Measurements from ENCODE around the gene GPR155. TPM values are rescaled to one million over a fixed set of nuclear protein-coding genes. Genes with fewer than 3 reads are reported as not detected.
"Not testable (repeated sequence)": the region's sequence is repeated elsewhere in the genome, so short reads cannot be mapped to it uniquely, and the experiment has no call there.

Gene GPR155
- total RNA-seq, 1 experiment from 2014 or later, result 0.79 TPM

GRCh38 chr2:174392706-174393105 is 94.1 kb downstream of the GPR155 start:
- TF ChIP-seq EZH2 (IDR thresholded peaks at IDR 0.05; ENCODE audit: low read depth), result no peak
- TF ChIP-seq, protein P1, sequence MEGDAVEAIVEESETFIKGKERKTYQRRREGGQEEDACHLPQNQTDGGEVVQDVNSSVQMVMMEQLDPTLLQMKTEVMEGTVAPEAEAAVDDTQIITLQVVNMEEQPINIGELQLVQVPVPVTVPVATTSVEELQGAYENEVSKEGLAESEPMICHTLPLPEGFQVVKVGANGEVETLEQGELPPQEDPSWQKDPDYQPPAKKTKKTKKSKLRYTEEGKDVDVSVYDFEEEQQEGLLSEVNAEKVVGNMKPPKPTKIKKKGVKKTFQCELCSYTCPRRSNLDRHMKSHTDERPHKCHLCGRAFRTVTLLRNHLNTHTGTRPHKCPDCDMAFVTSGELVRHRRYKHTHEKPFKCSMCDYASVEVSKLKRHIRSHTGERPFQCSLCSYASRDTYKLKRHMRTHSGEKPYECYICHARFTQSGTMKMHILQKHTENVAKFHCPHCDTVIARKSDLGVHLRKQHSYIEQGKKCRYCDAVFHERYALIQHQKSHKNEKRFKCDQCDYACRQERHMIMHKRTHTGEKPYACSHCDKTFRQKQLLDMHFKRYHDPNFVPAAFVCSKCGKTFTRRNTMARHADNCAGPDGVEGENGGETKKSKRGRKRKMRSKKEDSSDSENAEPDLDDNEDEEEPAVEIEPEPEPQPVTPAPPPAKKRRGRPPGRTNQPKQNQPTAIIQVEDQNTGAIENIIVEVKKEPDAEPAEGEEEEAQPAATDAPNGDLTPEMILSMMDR (conservative IDR thresholded peaks at IDR 0.05), result no peak
- ChIA-PET POLR2A (ENCODE audit: unreplicated experiment) (interaction anchor here (0.6 kb wide), 1 partner anchor 262 kb away, joined by 8 read pairs; no protein-coding TSS in a partner anchor), CTCF (interaction anchor here (0.7 kb wide), 1 partner anchor 92 kb away, joined by 3 read pairs; no protein-coding TSS in a partner anchor)
- Histone ChIP-seq H3K36me3 (ENCODE audit: low read depth) (peaks cover 19% of the 10 kb centered on the region), H3K79me2 (ENCODE audit: low read depth) (peaks cover 58% of the 10 kb centered on the region), H3K4me1 (replicated peaks; ENCODE audit: insufficient read depth) (peaks cover 27% of the 10 kb centered on the region), H3K9me3 (ENCODE audit: insufficient read depth, low read depth) (no peaks in the 10 kb centered on the region), H2AFZ (no peak overlapping the region), H3F3A (ENCODE audit: insufficient read depth, low read depth) (peaks cover 29% of the 10 kb centered on the region), H3K27me3 (ENCODE audit: insufficient read depth, low read depth) (no peaks in the 10 kb centered on the region), H3K4me2 (no peak overlapping the region), H3K27ac (no peak overlapping the region), H4K20me1 (ENCODE audit: insufficient read depth) (peaks cover 16% of the 10 kb centered on the region; the same call in 1 of the 2 replicates), H3K9me2 (ENCODE audit: insufficient read depth) (no peaks in the 10 kb centered on the region), H3K4me3 (no peak overlapping the region)
- BruUV-seq (replicated peaks), result no TSS peak
- intact Hi-C loops (cut with micrococcal nuclease; ENCODE audit: unreplicated experiment), result no loop called here
- DNase-seq, result no peak

DNA sequence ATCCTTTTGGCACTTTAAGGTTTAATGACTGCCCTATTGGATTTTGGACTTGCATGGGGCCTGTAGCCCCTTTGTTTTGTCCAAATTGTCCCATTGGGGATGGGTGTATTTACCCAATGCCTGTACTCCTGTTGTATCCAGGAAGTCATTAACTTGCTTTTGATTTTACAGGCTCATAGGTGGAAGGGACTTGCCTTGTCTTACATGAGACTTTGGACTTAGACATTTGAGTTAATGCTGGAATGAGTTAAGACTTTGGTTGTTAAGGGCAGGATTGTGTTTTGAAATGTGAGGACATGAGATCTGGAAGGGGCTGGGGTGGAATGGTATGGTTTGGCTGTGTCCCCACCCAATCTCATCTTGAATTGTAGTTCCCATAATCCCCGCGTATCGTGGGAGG is 96.5 kb downstream of the GPR155 start:
- H2AFZ ChIP-seq; H3K9me3 ChIP-seq (ENCODE audit: insufficient read depth, low read depth); POLR2A ChIA-PET (ENCODE audit: unreplicated experiment); CTCF ChIA-PET; intact Hi-C loops (cut with micrococcal nuclease; ENCODE audit: unreplicated experiment); H3K27ac ChIP-seq; H3K27me3 ChIP-seq (ENCODE audit: insufficient read depth, low read depth); H3F3A ChIP-seq (ENCODE audit: insufficient read depth, low read depth); BruUV-seq (replicated peaks); H3K9me2 ChIP-seq (ENCODE audit: insufficient read depth); H3K4me2 ChIP-seq; DNase-seq; H3K4me3 ChIP-seq: not testable (repeated sequence)
- Histone ChIP-seq H3K36me3 (ENCODE audit: low read depth) (peaks cover 38% of the 10 kb centered on the region), H3K79me2 (ENCODE audit: low read depth) (peaks cover 53% of the 10 kb centered on the region), H3K4me1 (replicated peaks; ENCODE audit: insufficient read depth) (peaks cover 14% of the 10 kb centered on the region), H4K20me1 (ENCODE audit: insufficient read depth) (peaks cover 22% of the 10 kb centered on the region; the same call in 1 of the 2 replicates)

- intact Hi-C loops (cut with micrococcal nuclease; ENCODE audit: unreplicated experiment), result no loop called here
- H3K4me1 ChIP-seq (replicated peaks; ENCODE audit: insufficient read depth), result peaks cover 12% of the 10 kb centered on the region
- TF ChIP-seq, protein P1 (conservative IDR thresholded peaks at IDR 0.05), result no peak
- TF ChIP-seq EZH2 (IDR thresholded peaks at IDR 0.05; ENCODE audit: low read depth), result no peak
- POLR2A ChIA-PET (ENCODE audit: unreplicated experiment), result no interaction called here
- peaks cover 46% of the 10 kb centered on the region for H3K79me2 ChIP-seq (ENCODE audit: low read depth)
- no TSS peak for BruUV-seq (replicated peaks)
- H3K4me2 ChIP-seq, result no peak overlapping the region
- H3K9me3 ChIP-seq (ENCODE audit: insufficient read depth, low read depth), result no peaks in the 10 kb centered on the region
- no peak overlapping the region for H3K4me3 ChIP-seq
- H3K36me3 ChIP-seq (ENCODE audit: low read depth), result peaks cover 40% of the 10 kb centered on the region
- CTCF ChIA-PET, result no interaction called here
- H2AFZ ChIP-seq, result no peak overlapping the region
- H4K20me1 ChIP-seq (ENCODE audit: insufficient read depth), result peaks cover 27% of the 10 kb centered on the region; the same call in 1 of the 2 replicates
- no peak for DNase-seq
- H3K9me2 ChIP-seq (ENCODE audit: insufficient read depth), result no peaks in the 10 kb centered on the region
- peaks cover 10% of the 10 kb centered on the region; the same call in 1 of the 2 replicates for H3F3A ChIP-seq (ENCODE audit: insufficient read depth, low read depth)
- no peak overlapping the region for H3K27ac ChIP-seq
- no peaks in the 10 kb centered on the region for H3K27me3 ChIP-seq (ENCODE audit: insufficient read depth, low read depth)
Measured at GRCh38 chr2:174389542-174389941, 97.3 kb downstream of the GPR155 start.

GRCh38 chr2:174388706-174389105 is 98.1 kb downstream of the GPR155 start:
- H3K9me2 ChIP-seq (ENCODE audit: insufficient read depth); H2AFZ ChIP-seq; H3K4me1 ChIP-seq (replicated peaks; ENCODE audit: insufficient read depth); DNase-seq; H3K4me2 ChIP-seq; POLR2A ChIA-PET (ENCODE audit: unreplicated experiment); H3K9me3 ChIP-seq (ENCODE audit: insufficient read depth, low read depth); BruUV-seq (replicated peaks); CTCF ChIA-PET; intact Hi-C loops (cut with micrococcal nuclease; ENCODE audit: unreplicated experiment); H3K27me3 ChIP-seq (ENCODE audit: insufficient read depth, low read depth); H3K4me3 ChIP-seq; H3K27ac ChIP-seq; H3F3A ChIP-seq (ENCODE audit: insufficient read depth, low read depth): not testable (repeated sequence)
- Histone ChIP-seq H3K79me2 (ENCODE audit: low read depth) (peaks cover 37% of the 10 kb centered on the region), H4K20me1 (ENCODE audit: insufficient read depth) (peaks cover 32% of the 10 kb centered on the region; the same call in 1 of the 2 replicates), H3K36me3 (ENCODE audit: low read depth) (peaks cover 46% of the 10 kb centered on the region)

Measured in PC-9 (cell line).